DOHH2 (cell line): ENCODE data around the gene DMD.
"Not testable (repeated sequence)": the region's sequence is repeated elsewhere in the genome, so short reads cannot be mapped to it uniquely, and the experiment has no call there.

Experiments
- EZH2phosphoT487 ChIP-seq: fragments of 200-600 bp; sonication (generic); IDR thresholded peaks from 2 replicates; pipeline ENCODE4 v1.6.1; 2017; ENCODE audit warnings: borderline replicate concordance, mild to moderate bottlenecking, antibody characterized with exemption, low read length, moderate library complexity, mixed read lengths
- TF ChIP-seq, protein P1 (sequence below): fragments of 200-600 bp; sonication (generic); IDR thresholded peaks from one replicate; pipeline ENCODE4 v1.5.1; 2014; ENCODE audit warnings: antibody characterized with exemption, mild to moderate bottlenecking, low read depth, low read length; ENCODE audit not compliant: poor library complexity, severe bottlenecking

DNA sequence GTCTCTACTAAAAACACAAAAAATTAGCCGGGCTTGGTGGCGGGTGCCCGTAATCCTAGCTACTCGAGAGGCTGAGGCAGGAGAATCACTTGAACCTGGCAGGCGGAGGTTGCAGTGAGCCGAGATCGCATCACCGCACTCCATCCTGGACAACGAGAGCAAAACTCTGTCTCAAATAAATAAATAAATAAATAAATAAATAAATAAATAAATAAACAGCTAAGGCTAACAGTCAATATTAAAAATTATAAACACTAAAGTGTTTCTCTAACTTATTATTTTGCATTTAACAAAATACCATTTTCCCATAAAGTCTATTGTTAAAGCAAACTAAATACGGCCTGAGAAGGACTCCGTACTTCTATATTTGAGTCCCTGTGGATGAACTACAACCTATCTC, 137.7 kb downstream of the DMD start:
- TF ChIP-seq, protein P1, sequence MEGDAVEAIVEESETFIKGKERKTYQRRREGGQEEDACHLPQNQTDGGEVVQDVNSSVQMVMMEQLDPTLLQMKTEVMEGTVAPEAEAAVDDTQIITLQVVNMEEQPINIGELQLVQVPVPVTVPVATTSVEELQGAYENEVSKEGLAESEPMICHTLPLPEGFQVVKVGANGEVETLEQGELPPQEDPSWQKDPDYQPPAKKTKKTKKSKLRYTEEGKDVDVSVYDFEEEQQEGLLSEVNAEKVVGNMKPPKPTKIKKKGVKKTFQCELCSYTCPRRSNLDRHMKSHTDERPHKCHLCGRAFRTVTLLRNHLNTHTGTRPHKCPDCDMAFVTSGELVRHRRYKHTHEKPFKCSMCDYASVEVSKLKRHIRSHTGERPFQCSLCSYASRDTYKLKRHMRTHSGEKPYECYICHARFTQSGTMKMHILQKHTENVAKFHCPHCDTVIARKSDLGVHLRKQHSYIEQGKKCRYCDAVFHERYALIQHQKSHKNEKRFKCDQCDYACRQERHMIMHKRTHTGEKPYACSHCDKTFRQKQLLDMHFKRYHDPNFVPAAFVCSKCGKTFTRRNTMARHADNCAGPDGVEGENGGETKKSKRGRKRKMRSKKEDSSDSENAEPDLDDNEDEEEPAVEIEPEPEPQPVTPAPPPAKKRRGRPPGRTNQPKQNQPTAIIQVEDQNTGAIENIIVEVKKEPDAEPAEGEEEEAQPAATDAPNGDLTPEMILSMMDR, result not testable (repeated sequence)
- TF ChIP-seq EZH2phosphoT487, result not testable (repeated sequence)
